Thoracic aorta (tissue), 2 donors: ENCODE measurements around the gene SYNM. TPM values are rescaled to one million over a fixed set of nuclear protein-coding genes. Genes with fewer than 3 reads are reported as not detected.

Experiments
- ATAC-seq: fragments of 150-250 bp; one replicate; pipeline ENCODE4 v1.8.0; 2017; ENCODE audit warnings: low read depth; ENCODE audit not compliant: insufficient number of reproducible peaks, low FRiP score
- DNase-seq: peaks from one replicate; pipeline ENCODE4 v3.0.0-alpha.2; 2020; ENCODE audit warnings: low spot score
- H3K27ac ChIP-seq, 2 donors: fragments of 200-600 bp; sonication (generic); 1 replicate in 1 of 2; 2 replicates in 1 of 2; pipeline ENCODE4 v1.5.1; 2016; ENCODE audit warnings: mild to moderate bottlenecking in 2 of 2, moderate library complexity in 2 of 2
- H3K27me3 ChIP-seq: fragments of 200-600 bp; sonication (generic); replicated peaks from 2 replicates; pipeline ENCODE4 v1.6.0; 2016; ENCODE audit warnings: mild to moderate bottlenecking; ENCODE audit not compliant: insufficient read depth
- H3K36me3 ChIP-seq: fragments of 200-600 bp; sonication (generic); one replicate; pipeline ENCODE4 v1.5.1; 2016
- H3K4me1 ChIP-seq, 2 donors: fragments of 200-600 bp; sonication (generic); 1 replicate in 1 of 2; 2 replicates in 1 of 2; pipeline versions ENCODE4 v1.5.1 to v1.6.0; 2016; ENCODE audit warnings: low read depth in 2 of 2, mild to moderate bottlenecking in 1 of 2; ENCODE audit not compliant: control insufficient read depth in 1 of 2
- H3K4me3 ChIP-seq: fragments of 200-600 bp; sonication (generic); 2 replicates; pipeline ENCODE4 v1.5.1; 2016; ENCODE audit warnings: mild to moderate bottlenecking
- H3K9me3 ChIP-seq: fragments of 200-600 bp; sonication (generic); 2 replicates; pipeline ENCODE4 v1.5.1; 2016
- total RNA-seq, 2 donors: library from RNA; depleted of rRNA; stranded (reverse); fragments of >200 nt; gene quantifications; one replicate each; pipeline versions ENCODE4 v1.1.0 to v1.2.3, GENCODE V29; 2016
- TF ChIP-seq, protein P1 (sequence below): fragments of 200-600 bp; sonication (generic); IDR thresholded peaks from one replicate; pipeline ENCODE4 v1.5.1; 2019; ENCODE audit warnings: antibody characterized with exemption

Gene SYNM
- total RNA-seq, 2 donors from 2014 or later = 60.9 to 102 TPM

DNA sequence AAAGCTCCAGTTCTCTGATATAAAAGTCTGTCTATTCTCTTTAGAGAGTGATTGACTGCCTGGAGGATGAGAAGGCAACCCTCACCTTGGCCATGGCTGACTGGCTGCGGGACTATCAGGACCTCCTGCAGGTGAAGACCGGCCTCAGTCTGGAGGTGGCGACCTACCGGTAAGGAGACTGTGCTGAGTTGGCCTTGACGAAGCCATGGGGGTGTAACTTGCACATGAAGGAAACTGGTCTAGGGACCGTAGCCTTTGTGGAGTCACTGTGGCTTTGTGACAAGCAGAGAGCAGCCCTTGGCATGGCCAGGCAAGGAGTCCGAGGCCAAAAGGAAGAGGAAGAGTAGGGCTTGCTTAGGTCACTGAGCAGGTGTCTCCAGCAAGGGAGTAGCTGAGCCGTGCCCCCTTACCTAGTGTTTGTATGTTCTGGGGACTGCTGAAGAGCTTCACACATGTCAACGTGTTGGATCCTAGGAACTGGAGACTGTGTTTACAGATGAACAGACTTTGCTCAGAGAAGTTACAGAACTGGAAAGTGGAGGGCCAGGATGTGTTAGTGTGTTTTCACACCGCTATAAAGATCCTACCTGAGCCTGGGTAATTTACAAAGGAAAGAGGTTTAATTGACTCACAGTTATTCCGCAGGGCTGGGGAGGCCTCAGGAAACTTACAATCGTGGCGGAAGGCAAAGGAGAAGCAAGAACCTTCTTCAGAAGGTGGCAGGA is 8.8 kb downstream of the SYNM start:
- peak overlapping the region; percentile 79 to 90 for H3K27ac ChIP-seq
- ATAC-seq = no peak
- peaks cover 27 to 74% of the 10 kb centered on the region in 2 donors for H3K4me1 ChIP-seq
- H3K36me3 ChIP-seq = peaks cover 2% of the 10 kb centered on the region
- DNase-seq = no peak
- TF ChIP-seq, protein P1, sequence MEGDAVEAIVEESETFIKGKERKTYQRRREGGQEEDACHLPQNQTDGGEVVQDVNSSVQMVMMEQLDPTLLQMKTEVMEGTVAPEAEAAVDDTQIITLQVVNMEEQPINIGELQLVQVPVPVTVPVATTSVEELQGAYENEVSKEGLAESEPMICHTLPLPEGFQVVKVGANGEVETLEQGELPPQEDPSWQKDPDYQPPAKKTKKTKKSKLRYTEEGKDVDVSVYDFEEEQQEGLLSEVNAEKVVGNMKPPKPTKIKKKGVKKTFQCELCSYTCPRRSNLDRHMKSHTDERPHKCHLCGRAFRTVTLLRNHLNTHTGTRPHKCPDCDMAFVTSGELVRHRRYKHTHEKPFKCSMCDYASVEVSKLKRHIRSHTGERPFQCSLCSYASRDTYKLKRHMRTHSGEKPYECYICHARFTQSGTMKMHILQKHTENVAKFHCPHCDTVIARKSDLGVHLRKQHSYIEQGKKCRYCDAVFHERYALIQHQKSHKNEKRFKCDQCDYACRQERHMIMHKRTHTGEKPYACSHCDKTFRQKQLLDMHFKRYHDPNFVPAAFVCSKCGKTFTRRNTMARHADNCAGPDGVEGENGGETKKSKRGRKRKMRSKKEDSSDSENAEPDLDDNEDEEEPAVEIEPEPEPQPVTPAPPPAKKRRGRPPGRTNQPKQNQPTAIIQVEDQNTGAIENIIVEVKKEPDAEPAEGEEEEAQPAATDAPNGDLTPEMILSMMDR = no peak
- H3K9me3 ChIP-seq = no peaks in the 10 kb centered on the region
- H3K4me3 ChIP-seq = no peak overlapping the region
- H3K27me3 ChIP-seq = no peaks in the 10 kb centered on the region

DNA sequence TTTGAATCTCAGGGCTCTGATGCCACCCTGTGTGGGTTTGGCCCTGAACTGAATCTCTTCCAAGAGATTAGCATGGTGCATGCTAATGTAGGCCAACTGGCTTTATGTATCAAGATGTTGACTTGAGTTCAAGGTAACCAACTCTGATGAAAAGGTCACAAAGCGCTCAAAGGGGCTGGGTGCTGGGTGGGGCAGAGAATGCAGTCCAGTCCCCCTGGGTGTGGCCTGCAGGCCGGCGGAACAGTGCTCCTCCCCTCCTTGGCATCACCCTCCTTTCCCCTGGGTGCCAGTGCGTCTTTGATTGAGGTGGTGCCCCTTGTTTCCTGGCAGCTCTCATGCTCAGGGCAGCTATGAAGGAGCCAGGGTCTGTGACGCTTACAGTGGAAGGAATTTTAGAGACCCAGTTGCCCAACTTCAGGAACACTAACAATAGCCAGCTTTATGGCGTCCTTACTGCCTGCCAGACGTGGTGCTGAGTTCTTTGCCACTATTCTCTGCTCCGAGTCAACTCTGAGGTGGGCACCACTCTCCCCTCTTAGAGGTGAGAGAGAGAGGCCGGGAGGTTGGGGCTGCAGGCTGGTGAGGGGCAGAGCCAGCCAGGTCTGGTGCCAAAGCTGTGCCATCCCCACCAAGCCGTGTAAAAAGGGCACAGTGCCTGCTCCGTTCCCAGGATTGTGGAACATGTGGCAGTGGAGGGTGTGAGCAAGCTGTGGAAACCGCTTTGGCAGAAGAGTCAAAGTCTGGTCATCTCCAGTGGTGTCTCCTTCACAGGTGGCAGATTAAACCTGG is 9.8 kb downstream of the SYNM start:
- Histone ChIP-seq H3K4me3 (peak overlapping the region; percentile 29), H3K4me1 (peaks cover 17 to 68% of the 10 kb centered on the region in 2 donors), H3K27ac (peak overlapping the region; percentile 79 to 90), H3K9me3 (no peaks in the 10 kb centered on the region), H3K27me3 (no peaks in the 10 kb centered on the region), H3K36me3 (peaks cover 2% of the 10 kb centered on the region)
- DNase-seq (no peak), ATAC-seq (no peak)
- TF ChIP-seq, protein P1 = no peak

DNA sequence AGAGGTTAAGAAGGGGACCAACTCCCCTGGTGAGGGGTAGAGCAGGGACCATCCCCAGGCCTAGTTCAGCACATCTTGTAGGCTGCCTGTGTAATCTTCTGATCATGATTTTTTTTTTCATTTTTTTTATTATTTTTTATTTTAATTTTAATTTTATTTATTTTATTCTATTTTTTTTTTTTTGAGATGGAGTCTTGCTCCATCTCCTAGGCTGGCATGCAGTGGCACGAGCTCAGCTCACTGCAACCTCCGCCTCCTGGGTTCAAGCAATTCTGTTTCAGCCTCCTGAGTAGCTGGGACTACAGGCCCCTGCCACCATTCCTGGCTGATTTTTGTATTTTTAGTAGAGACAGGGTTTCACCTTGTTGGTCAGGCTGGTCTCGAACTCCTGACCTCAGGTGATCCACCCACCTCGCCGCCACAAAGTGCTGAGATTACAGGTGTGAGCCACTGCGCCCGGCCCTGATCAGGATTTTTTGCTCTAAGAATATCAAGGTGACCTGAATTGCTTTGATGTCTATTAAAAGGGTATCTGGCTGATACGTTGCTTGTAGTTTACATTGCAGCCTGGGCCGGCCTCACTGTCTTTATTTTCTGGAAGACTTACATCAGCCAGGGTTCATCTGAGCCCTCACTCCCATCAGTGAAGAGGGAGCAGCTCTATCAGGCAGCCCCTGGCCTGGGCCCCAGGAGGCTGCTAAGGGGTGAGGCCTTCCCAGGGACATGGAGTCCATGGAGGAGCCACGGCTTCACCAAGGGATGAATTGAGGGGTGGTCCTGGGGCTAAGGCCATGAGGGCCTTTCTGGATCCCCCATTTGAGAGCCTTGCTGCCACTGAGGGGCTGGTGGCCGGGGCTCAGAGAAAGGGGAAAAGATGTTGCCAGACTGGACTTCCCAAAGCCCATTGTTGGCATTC is 10.7 kb downstream of the SYNM start:
- peak overlapping the region; percentile 87 to 90 for H3K27ac ChIP-seq
- H3K4me1 ChIP-seq = peaks cover 14 to 65% of the 10 kb centered on the region in 2 donors
- H3K27me3 ChIP-seq = no peaks in the 10 kb centered on the region
- no peaks in the 10 kb centered on the region for H3K9me3 ChIP-seq
- ATAC-seq (no peak), DNase-seq (no peak)
- peak overlapping the region; percentile 29 for H3K4me3 ChIP-seq
- H3K36me3 ChIP-seq = peaks cover 2% of the 10 kb centered on the region
- TF ChIP-seq, protein P1 = no peak

DNA sequence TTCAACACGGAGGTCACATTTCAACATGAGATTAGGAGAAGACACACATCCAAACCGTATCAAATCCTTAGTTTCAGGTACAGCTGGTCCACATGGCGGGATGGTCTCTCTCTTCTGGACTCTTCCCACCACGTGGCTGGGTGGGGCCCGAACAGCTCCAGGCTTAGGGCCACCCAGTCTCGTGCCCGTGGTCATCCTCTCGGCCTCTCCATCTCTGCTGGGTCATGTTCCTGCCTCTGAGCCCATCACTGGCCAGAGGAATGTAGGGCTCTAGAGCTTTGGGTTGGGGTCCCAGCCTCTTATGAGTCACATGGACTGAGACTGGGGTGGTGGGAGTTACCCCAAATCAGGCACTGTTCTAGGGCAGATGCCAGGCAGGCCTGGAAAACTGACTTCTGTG is 12.2 kb downstream of the SYNM start:
- no peak overlapping the region for H3K4me3 ChIP-seq
- peak overlapping the region; percentile 87 to 90 for H3K27ac ChIP-seq

More for the DNA sequence above, 12.2 kb downstream of the SYNM start:
- TF ChIP-seq, protein P1 = no peak
- no peaks in the 10 kb centered on the region for H3K27me3 ChIP-seq
- H3K36me3 ChIP-seq = peaks cover 2% of the 10 kb centered on the region
- no peak for DNase-seq
- peaks cover 12 to 69% of the 10 kb centered on the region in 2 donors for H3K4me1 ChIP-seq
- no peak for ATAC-seq
- H3K9me3 ChIP-seq = no peaks in the 10 kb centered on the region
